Right lobe of liver (tissue), 6 donors: Measurements from ENCODE around the gene SACM1L. TPM values are rescaled to one million over a fixed set of nuclear protein-coding genes. Genes with fewer than 3 reads are reported as not detected.

Source experiments
- ATAC-seq, 4 donors: fragments of 200-7000 bp; cut with Tn5 transposase; one replicate each; pipeline ENCODE4 v1.9.1; 2020; ENCODE audit warnings: mild to moderate bottlenecking in 4 of 4, moderate library complexity in 4 of 4
- DNase-seq, 3 donors: peaks; one replicate each; pipeline ENCODE4 v3.0.0-alpha.2; 2020
- H3K27ac ChIP-seq, 3 donors: fragments of 200-600 bp; one replicate each; pipeline ENCODE4 v1.8.0; 2022
- H3K27me3 ChIP-seq, 2 donors: fragments of 200-600 bp; one replicate each; pipeline ENCODE4 v1.8.0; 2022
- H3K36me3 ChIP-seq, 4 donors: fragments of 200-600 bp; sonication (generic) in 1 of 4; one replicate each; pipeline versions ENCODE4 v1.5.1 to v1.8.0; 2017 to 2022; ENCODE audit warnings: control low read depth in 1 of 4
- H3K4me1 ChIP-seq, 4 donors: fragments of 200-600 bp; sonication (generic) in 1 of 4; one replicate each; pipeline versions ENCODE4 v1.5.1 to v1.8.0; 2017 to 2022; ENCODE audit warnings: control low read depth in 1 of 4
- H3K4me3 ChIP-seq, 3 donors: fragments of 200-600 bp; one replicate each; pipeline ENCODE4 v1.8.0; 2022
- H3K9me3 ChIP-seq, 4 donors: fragments of 200-600 bp; sonication (generic) in 1 of 4; one replicate each; pipeline versions ENCODE4 v1.5.1 to v1.8.0; 2017 to 2022; ENCODE audit warnings: control low read depth in 1 of 4
- CTCF ChIP-seq, 4 donors: fragments of 200-600 bp in 3 of 4; fragments of 450-650 bp in 1 of 4; IDR thresholded peaks; one replicate each; pipeline versions ENCODE4 v1.5.1 to v1.8.0; 2016 to 2022; ENCODE audit warnings: antibody characterized with exemption in 4 of 4, mild to moderate bottlenecking in 2 of 4
- POLR2A ChIP-seq: fragments of 450-650 bp; IDR thresholded peaks from one replicate; pipeline ENCODE4 v1.6.1; 2017; ENCODE audit warnings: antibody characterized with exemption, mild to moderate bottlenecking
- WGBS: methylation state at CpG from one replicate; pipeline ENCODE4 v1.1.6; 2018; ENCODE audit warnings: low coverage, low lambda C conversion rate; ENCODE audit not compliant: insufficient coverage; ENCODE audit errors: missing lambda C conversion rate; 5-methylcytosine and 5-hydroxymethylcytosine counted together
- intact Hi-C, 2 donors: fragments of 100-400 bp; cut with DNase I; formaldehyde crosslinking; loops; one replicate each; pipeline versions ENCODE4 v1.11.2 to v1.14.1; 2022
- total RNA-seq, 6 experiments: library from RNA; depleted of rRNA in 2 of 6; stranded (reverse); fragments of >200 nt in 2 of 6; fragmentation: NEBNext Ultra II Directional in 3 of 6; extraction: Animal tissue kit (Norgen Biotek cat#: 25700) in 3 of 6; gene quantifications; one replicate each; pipeline versions ENCODE4 v1.1.0 to v1.2.4, GENCODE V29; 2016 to 2023
- donor health status: DM: no; HTN: yes; CAD: no.
- donor health status: DM: no; HTN: no; CAD: no.
- donor health status: DM: no; HTN: no; CAD: no.
- donor health status: DM: no; HTN: yes; CAD: no.
- donor health status: DM: no; HTN: yes; CAD: no.

The SACM1L gene
- total RNA-seq, 6 experiments from 2014 or later, result 16.8 to 23.9 (median 21.5) TPM

GRCh38 chr3:45711931-45712330, 22.7 kb downstream of the SACM1L start:
- Histone ChIP-seq H3K4me3 (no peak overlapping the region), H3K27me3 (no peaks in the 10 kb centered on the region), H3K27ac (no peak overlapping the region), H3K4me1 (no peaks in the 10 kb centered on the region), H3K36me3 (peaks cover 0 to 48% (median 10%) of the 10 kb centered on the region in 4 donors), H3K9me3 (no peaks in the 10 kb centered on the region)
- intact Hi-C loops, result no loop called here
- 54% methylated on average over 4 of the region's 4 CpGs for WGBS
- TF ChIP-seq POLR2A (no peak), CTCF (IDR thresholded peaks at IDR 0.05) (no peak)
- DNase-seq (no peak), ATAC-seq (no peak)

GRCh38 chr3:45712434-45713110, 23.4 kb downstream of the SACM1L start:
- Histone ChIP-seq H3K9me3 (no peaks in the 10 kb centered on the region), H3K4me3 (no peak overlapping the region), H3K4me1 (no peaks in the 10 kb centered on the region), H3K36me3 (peaks cover 0 to 42% (median 8%) of the 10 kb centered on the region in 4 donors), H3K27me3 (no peaks in the 10 kb centered on the region), H3K27ac (no peak overlapping the region)
- intact Hi-C loops, result no loop called here
- DNase-seq (no peak), ATAC-seq (no peak)
- no peak for TF ChIP-seq POLR2A
- no peak for TF ChIP-seq CTCF (IDR thresholded peaks at IDR 0.05)
- 100% methylated on average over 4 of the region's 7 CpGs for whole genome bisulfite sequencing

GRCh38 chr3:45715945-45716344, 26.7 kb downstream of the SACM1L start:
- Histone ChIP-seq H3K27ac (no peak overlapping the region), H3K9me3 (no peaks in the 10 kb centered on the region), H3K4me1 (peaks cover 0 to 13% (median 4%) of the 10 kb centered on the region in 4 donors), H3K27me3 (no peaks in the 10 kb centered on the region), H3K4me3 (no peak overlapping the region), H3K36me3 (peaks cover 0 to 27% (median 6%) of the 10 kb centered on the region in 4 donors)
- ATAC-seq, result no peak
- no peak for DNase-seq
- intact Hi-C loops, result no loop called here
- WGBS, result 9% methylated on average over 1 of the region's 2 CpGs
- TF ChIP-seq CTCF (IDR thresholded peaks at IDR 0.05) (no peak), POLR2A (no peak)

GRCh38 chr3:45716790-45717336, 27.7 kb downstream of the SACM1L start:
- TF ChIP-seq POLR2A (no peak), CTCF (IDR thresholded peaks at IDR 0.05) (no peak)
- 88% methylated on average over 2 of the region's 3 CpGs for WGBS
- Histone ChIP-seq H3K36me3 (peaks cover 0 to 18% (median 6%) of the 10 kb centered on the region in 4 donors), H3K27ac (no peak overlapping the region), H3K4me1 (peaks cover 0 to 15% (median 4%) of the 10 kb centered on the region in 4 donors), H3K9me3 (no peaks in the 10 kb centered on the region), H3K4me3 (no peak overlapping the region), H3K27me3 (no peaks in the 10 kb centered on the region)
- no peak for DNase-seq
- no peak for ATAC-seq
- intact Hi-C loops, result no loop called here
